ENCODE results near the gene ODAM. TPM values are rescaled to one million over a fixed set of nuclear protein-coding genes. Genes with fewer than 3 reads are reported as not detected.
"Not testable (repeated sequence)": the region's sequence is repeated elsewhere in the genome, so short reads cannot be mapped to it uniquely, and the experiment has no call there.

ODAM gene
- total RNA-seq, 1 experiment from 2014 or later, result not detected

DNA sequence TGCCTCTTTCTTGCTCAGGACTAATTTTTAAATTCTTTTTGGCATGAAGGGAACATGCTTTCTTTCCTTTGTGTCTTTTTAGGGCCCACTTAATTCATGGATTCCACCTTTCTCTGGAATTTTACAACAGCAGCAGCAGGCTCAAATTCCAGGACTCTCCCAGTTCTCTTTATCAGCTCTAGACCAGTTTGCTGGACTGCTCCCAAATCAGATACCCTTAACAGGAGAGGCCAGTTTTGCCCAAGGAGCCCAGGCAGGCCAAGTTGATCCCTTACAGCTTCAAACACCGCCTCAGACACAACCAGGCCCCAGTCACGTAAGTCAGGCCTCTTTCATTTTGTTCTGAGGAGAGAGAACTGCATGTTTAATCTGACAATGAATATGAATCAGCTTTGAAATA, 2.3 kb downstream of the ODAM start (continued):
- TF ChIP-seq YY1 (IDR thresholded peaks at IDR 0.05; ENCODE audit: extremely low read depth, insufficient replicate concordance, low read depth, low read length), result no peak

DNA sequence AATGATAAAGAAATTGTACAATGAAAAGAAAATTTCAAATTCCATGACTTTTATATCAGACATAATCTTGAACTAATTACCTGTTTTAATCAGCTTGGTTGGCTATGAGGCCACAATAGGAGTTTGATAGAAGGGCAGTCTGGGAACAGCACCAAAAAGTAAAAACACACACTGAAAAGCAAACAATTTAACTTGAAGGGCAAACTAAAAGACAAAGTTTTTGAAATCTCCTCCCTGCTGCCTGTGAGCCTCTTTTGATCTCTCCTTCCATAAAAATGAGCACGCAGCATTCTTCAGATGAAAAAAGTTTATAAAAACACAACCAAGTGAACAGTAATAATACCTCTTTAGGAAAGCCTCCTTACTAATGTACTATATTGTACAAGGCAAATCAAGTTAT, 8.1 kb downstream of the ODAM start:
- no peaks in the 10 kb centered on the region for H3K9me3 ChIP-seq (ENCODE audit: control insufficient read depth in 1 of 2, insufficient read depth in 1 of 2, low read depth in 1 of 2, low read length in 2 of 2)
- H2AFZ ChIP-seq (ENCODE audit: low read depth, low read length, poor library complexity, severe bottlenecking), result no peak overlapping the region
- POLR2A ChIA-PET, result no interaction called here
- RAD21 ChIA-PET (ENCODE audit: low non-redundant PET in 1 of 2, low total read pairs in 2 of 2, uncharacterized antibody in 2 of 2, unreplicated experiment in 2 of 2), result no interaction called here
- no peaks in the 10 kb centered on the region for H3K4me1 ChIP-seq (ENCODE audit: control insufficient read depth in 1 of 2, insufficient read depth in 2 of 2, low read length in 2 of 2)
- no peak for TF ChIP-seq CBX3 (IDR thresholded peaks at IDR 0.05; ENCODE audit: low read depth)
- TF ChIP-seq ELF1 (IDR thresholded peaks at IDR 0.05; ENCODE audit: borderline replicate concordance, low read depth), result no peak
- no peak for TF ChIP-seq FOSL1 (IDR thresholded peaks at IDR 0.05; ENCODE audit: low read depth)
- no peak for TF ChIP-seq POLR2AphosphoS5 (IDR thresholded peaks at IDR 0.05; ENCODE audit: low read depth, low read length)
- TF ChIP-seq, protein P1, sequence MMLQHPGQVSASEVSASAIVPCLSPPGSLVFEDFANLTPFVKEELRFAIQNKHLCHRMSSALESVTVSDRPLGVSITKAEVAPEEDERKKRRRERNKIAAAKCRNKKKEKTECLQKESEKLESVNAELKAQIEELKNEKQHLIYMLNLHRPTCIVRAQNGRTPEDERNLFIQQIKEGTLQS (IDR thresholded peaks at IDR 0.05), result no peak
- no peak for TF ChIP-seq SRF (IDR thresholded peaks at IDR 0.05; ENCODE audit: low read depth)
- TF ChIP-seq EZH2 (IDR thresholded peaks at IDR 0.05), result no peak
- no peak for TF ChIP-seq SP1 (IDR thresholded peaks at IDR 0.05; ENCODE audit: low read depth)
- TF ChIP-seq RAD21 (IDR thresholded peaks at IDR 0.05; ENCODE audit: low read depth), result no peak
- TF ChIP-seq CTCF (IDR thresholded peaks at IDR 0.05 in 2 of 3, conservative IDR thresholded peaks at IDR 0.05 in 1 of 3; ENCODE audit: borderline replicate concordance in 1 of 3, insufficient read depth in 1 of 3, low read depth in 2 of 3, low read length in 2 of 3), result no peak
- no peak for TF ChIP-seq ZFX (IDR thresholded peaks at IDR 0.05)
- no peak for TF ChIP-seq ZBTB33 (IDR thresholded peaks at IDR 0.05; ENCODE audit: extremely low read depth, insufficient replicate concordance, low read length)
- TF ChIP-seq MAX (IDR thresholded peaks at IDR 0.05), result no peak
- TF ChIP-seq EGR1 (IDR thresholded peaks at IDR 0.05; ENCODE audit: low read depth), result no peak
- no peak for TF ChIP-seq POLR2A (IDR thresholded peaks at IDR 0.05; ENCODE audit: borderline replicate concordance, extremely low read depth, insufficient read depth, insufficient read length)
- no peak overlapping the region for H3K4me3 ChIP-seq (replicated peaks in 1 of 2; ENCODE audit: low read depth in 1 of 2, low read length in 2 of 2)
- H3K4me2 ChIP-seq (ENCODE audit: low read length), result no peak overlapping the region
- no peak overlapping the region for H3K27ac ChIP-seq (ENCODE audit: low read depth, low read length)
- no peaks in the 10 kb centered on the region for H3K27me3 ChIP-seq (ENCODE audit: insufficient read depth, low read length)
- ATAC-seq (no peak), DNase-seq (ENCODE audit: low read depth, low spot score) (no peak)
- no peak overlapping the region for H3K9ac ChIP-seq (ENCODE audit: low read length)
- no peaks in the 10 kb centered on the region for H3K79me2 ChIP-seq (ENCODE audit: insufficient read depth, low read length)
- intact Hi-C loops (cut with micrococcal nuclease), result no loop called here
- no peaks in the 10 kb centered on the region for H4K20me1 ChIP-seq (ENCODE audit: insufficient read depth)
- H3K9me2 ChIP-seq (ENCODE audit: insufficient read depth), result no peaks in the 10 kb centered on the region
- H3K36me3 ChIP-seq (ENCODE audit: control insufficient read depth in 1 of 2, insufficient read depth in 2 of 2, low read length in 2 of 2), result no peaks in the 10 kb centered on the region
- no TSS peak for BruUV-seq (replicated peaks)
- CTCF ChIA-PET, result no interaction called here

GRCh38 chr4:70212752-70213151, 17.2 kb downstream of the ODAM start:
- H3K27me3 ChIP-seq (ENCODE audit: insufficient read depth, low read length); H3K79me2 ChIP-seq (ENCODE audit: insufficient read depth, low read length); H3K9me3 ChIP-seq (ENCODE audit: control insufficient read depth in 1 of 2, insufficient read depth in 1 of 2, low read depth in 1 of 2, low read length in 2 of 2); H3K4me2 ChIP-seq (ENCODE audit: low read length); H3K4me1 ChIP-seq (ENCODE audit: control insufficient read depth in 1 of 2, insufficient read depth in 2 of 2, low read length in 2 of 2); CTCF ChIA-PET; H3K9me2 ChIP-seq (ENCODE audit: insufficient read depth); BruUV-seq (replicated peaks); H3K4me3 ChIP-seq (replicated peaks in 1 of 2; ENCODE audit: low read depth in 1 of 2, low read length in 2 of 2); H2AFZ ChIP-seq (ENCODE audit: low read depth, low read length, poor library complexity, severe bottlenecking); DNase-seq (ENCODE audit: low read depth, low spot score); ATAC-seq; intact Hi-C loops (cut with micrococcal nuclease); H3K36me3 ChIP-seq (ENCODE audit: control insufficient read depth in 1 of 2, insufficient read depth in 2 of 2, low read length in 2 of 2); POLR2A ChIA-PET; H3K9ac ChIP-seq (ENCODE audit: low read length); H4K20me1 ChIP-seq (ENCODE audit: insufficient read depth); H3K27ac ChIP-seq (ENCODE audit: low read depth, low read length); RAD21 ChIA-PET (ENCODE audit: low non-redundant PET in 1 of 2, low total read pairs in 2 of 2, uncharacterized antibody in 2 of 2, unreplicated experiment in 2 of 2): not testable (repeated sequence)

All from HCT116 (cell line).